K562 (cell line): Measurements from ENCODE around the gene GON4L. TPM values are rescaled to one million over a fixed set of nuclear protein-coding genes. Genes with fewer than 3 reads are reported as not detected.

Source experiments
- BCL6 ChIP-seq: fragments of 250-450 bp; sonication (Bioruptor Pico); IDR thresholded peaks from 2 replicates; pipeline ENCODE4 v1.4.0; 2020
- CCAR2 ChIP-seq: fragments of 200-400 bp; formaldehyde crosslinking; IDR thresholded peaks from 2 replicates; pipeline ENCODE4 v1.6.1; 2017; ENCODE audit warnings: mild to moderate bottlenecking, low read depth, low read length
- CHD1 ChIP-seq: fragments of 200-600 bp; sonication (generic); IDR thresholded peaks from one replicate; pipeline ENCODE4 v1.6.1; 2012; ENCODE audit warnings: mild to moderate bottlenecking, moderate library complexity, low read length, inconsistent platforms
- CREM ChIP-seq: IDR thresholded peaks from 2 replicates; pipeline ENCODE4 v1.6.1; 2014; ENCODE audit warnings: antibody characterized with exemption, low read depth
- HNRNPUL1 ChIP-seq: fragments of 200-400 bp; formaldehyde crosslinking; IDR thresholded peaks from 2 replicates; pipeline ENCODE4 v1.6.1; 2017; ENCODE audit warnings: low read length
- ILF3 ChIP-seq: fragments of 450-650 bp; IDR thresholded peaks from 2 replicates; pipeline ENCODE4 v1.6.1; 2018; ENCODE audit warnings: antibody characterized with exemption, mild to moderate bottlenecking, moderate library complexity, borderline replicate concordance
- POLR2A ChIP-seq: fragments of 450-650 bp; conservative IDR thresholded peaks from 2 replicates; pipeline ENCODE4 v1.6.1; 2016
- SRF ChIP-seq, 2 experiments: fragments of 250-450, 450-650 bp in 1 of 2; sonication (Bioruptor Pico) in 1 of 2; sonication (generic) in 1 of 2; formaldehyde crosslinking; IDR thresholded peaks; 2 replicates each; pipeline versions ENCODE4 v1.5.0 to v1.5.1; 2020 to 2022; ENCODE audit warnings: mild to moderate bottlenecking in 1 of 2, missing genetic modification reagents in 1 of 2
- ZBED1 ChIP-seq: IDR thresholded peaks from 2 replicates; pipeline ENCODE4 v1.6.1; 2014
- ZNF143 ChIP-seq: sonication (generic); formaldehyde crosslinking; IDR thresholded peaks from 2 replicates; pipeline ENCODE4 v1.9.0; 2022; ENCODE audit warnings: mild to moderate bottlenecking, missing genetic modification reagents
- ZNF24 ChIP-seq: fragments of 450-650 bp; IDR thresholded peaks from 2 replicates; pipeline ENCODE4 v1.6.1; 2016
- ZNF263 ChIP-seq: sonication (generic); formaldehyde crosslinking; IDR thresholded peaks from 2 replicates; pipeline ENCODE4 v1.8.0; 2022; ENCODE audit warnings: mild to moderate bottlenecking, missing genetic modification reagents, borderline replicate concordance
- ZNF384 ChIP-seq: IDR thresholded peaks from 2 replicates; pipeline ENCODE4 v1.6.1; 2012; ENCODE audit warnings: low read depth, low read length, improper control_type of control experiment
- ZNF77 ChIP-seq: fragments of 250-450 bp; sonication (Bioruptor Pico); IDR thresholded peaks from 2 replicates; pipeline ENCODE4 v1.5.0; 2020
- polyA plus RNA-seq, 8 experiments: library from polyadenylated mRNA; depleted of rRNA in 4 of 8; stranded (reverse) in 5 of 8; unstranded in 3 of 8; fragments of >200 nt; fragmentation: Nextera tagmentation in 2 of 8; fragmentation: Illumina TruSeq in 1 of 8; extraction: Ambion mirVana in 2 of 8; extraction: Trizol in 1 of 8; gene quantifications; 2 replicates each; pipeline versions ENCODE4 v1.2.1 to v1.2.3, GENCODE V29; 2011 to 2014; ENCODE audit warnings: inconsistent platforms in 1 of 8, missing spikeins in 1 of 8
- total RNA-seq, 7 experiments: library from RNA; depleted of rRNA in 6 of 7; stranded (reverse); fragments of >200 nt in 6 of 7; fragmentation: Illumina TruSeq in 2 of 7; extraction: Trizol in 2 of 7; gene quantifications; 2 replicates each; pipeline versions ENCODE4 v1.2.1 to v1.2.3, GENCODE V29; 2011 to 2021; ENCODE audit warnings: low replicate concordance in 1 of 7
- TF ChIP-seq, protein P1 (sequence below): fragments of 250-450 bp; sonication (Bioruptor Pico); IDR thresholded peaks from 2 replicates; pipeline ENCODE4 v1.5.0; 2020; ENCODE audit warnings: mild to moderate bottlenecking
- TF ChIP-seq, protein P2 (sequence below): fragments of 250-450 bp; sonication (Bioruptor Pico); IDR thresholded peaks from 2 replicates; pipeline ENCODE4 v1.5.0; 2021; ENCODE audit warnings: mild to moderate bottlenecking, moderate library complexity
- TF ChIP-seq, protein P3 (sequence below), 2 experiments: fragments of 450-650 bp in 1 of 2; sonication (generic) in 1 of 2; formaldehyde crosslinking in 1 of 2; IDR thresholded peaks in 1 of 2; conservative IDR thresholded peaks in 1 of 2; 2 replicates each; pipeline versions ENCODE4 v1.6.1 to v1.8.1; 2016 to 2023; ENCODE audit warnings: mild to moderate bottlenecking in 2 of 2, moderate library complexity in 2 of 2, inconsistent platforms in 1 of 2, missing genetic modification reagents in 1 of 2
- TF ChIP-seq, protein P4 (sequence below): fragments of 250-450 bp; sonication (Bioruptor Pico); IDR thresholded peaks from 2 replicates; pipeline ENCODE4 v1.4.0; 2020; ENCODE audit warnings: mild to moderate bottlenecking, moderate library complexity
- TF ChIP-seq, protein P5 (sequence below): IDR thresholded peaks from 2 replicates; pipeline ENCODE4 v1.6.1; 2016; ENCODE audit warnings: missing genetic modification characterization, missing compliant biosample characterization

GON4L gene
- total and polyA plus RNA-seq, 9 of the 15 experiments (the other 6 are each of a cell fraction or from before 2014, with no cell fraction given), result 20.2 to 47.4 (median 33.6) TPM

DNA sequence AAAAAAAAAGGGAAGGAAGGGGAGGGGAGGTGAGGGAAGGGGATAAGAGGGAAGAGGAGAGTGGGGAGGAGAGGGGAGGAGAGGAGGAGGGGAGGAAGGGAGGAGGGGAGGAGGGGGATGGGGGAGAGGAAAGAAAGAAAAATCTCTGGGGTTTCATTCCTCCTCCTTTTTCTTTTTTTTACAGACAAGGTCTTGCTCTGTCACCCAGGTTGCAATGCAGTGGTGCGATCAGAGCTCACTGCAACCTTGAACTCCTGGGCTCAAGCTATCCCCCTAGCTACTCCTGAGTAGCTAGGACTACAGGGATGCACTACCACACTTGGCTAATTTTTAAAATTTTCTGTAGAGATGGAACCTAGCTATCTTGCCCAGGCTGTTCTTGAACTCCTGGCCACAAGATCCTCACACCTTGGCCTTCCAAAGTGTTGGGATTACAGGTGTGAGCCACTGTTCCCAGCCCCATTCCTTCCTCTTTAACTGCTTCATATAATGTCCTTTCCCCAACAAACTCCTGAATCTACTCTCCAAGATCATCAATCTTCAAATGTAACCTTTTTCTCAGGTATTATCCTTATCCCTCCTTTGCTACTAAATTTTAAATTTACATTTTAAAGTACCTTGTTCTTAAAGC is 23.2 kb downstream of the GON4L start (continued):
- TF ChIP-seq, protein P1, sequence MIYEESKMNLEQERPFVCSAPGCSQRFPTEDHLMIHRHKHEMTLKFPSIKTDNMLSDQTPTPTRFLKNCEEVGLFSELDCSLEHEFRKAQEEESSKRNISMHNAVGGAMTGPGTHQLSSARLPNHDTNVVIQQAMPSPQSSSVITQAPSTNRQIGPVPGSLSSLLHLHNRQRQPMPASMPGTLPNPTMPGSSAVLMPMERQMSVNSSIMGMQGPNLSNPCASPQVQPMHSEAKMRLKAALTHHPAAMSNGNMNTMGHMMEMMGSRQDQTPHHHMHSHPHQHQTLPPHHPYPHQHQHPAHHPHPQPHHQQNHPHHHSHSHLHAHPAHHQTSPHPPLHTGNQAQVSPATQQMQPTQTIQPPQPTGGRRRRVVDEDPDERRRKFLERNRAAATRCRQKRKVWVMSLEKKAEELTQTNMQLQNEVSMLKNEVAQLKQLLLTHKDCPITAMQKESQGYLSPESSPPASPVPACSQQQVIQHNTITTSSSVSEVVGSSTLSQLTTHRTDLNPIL, result no peak
- TF ChIP-seq CCAR2 (no peak), ZNF384 (peak; percentile 64), CHD1 (peak; percentile 74), ILF3 (no peak), ZNF143 (CRISPR knock-in tag) (no peak), HNRNPUL1 (no peak), ZNF24 (no peak), BCL6 (CRISPR knock-in tag) (no peak), ZNF77 (CRISPR knock-in tag) (no peak), ZNF263 (peak; percentile 88), CREM (no peak), SRF (CRISPR knock-in tag; IDR thresholded peaks at IDR 0.05) (no peak), POLR2A (no peak), ZBED1 (no peak)
- TF ChIP-seq, protein P2, sequence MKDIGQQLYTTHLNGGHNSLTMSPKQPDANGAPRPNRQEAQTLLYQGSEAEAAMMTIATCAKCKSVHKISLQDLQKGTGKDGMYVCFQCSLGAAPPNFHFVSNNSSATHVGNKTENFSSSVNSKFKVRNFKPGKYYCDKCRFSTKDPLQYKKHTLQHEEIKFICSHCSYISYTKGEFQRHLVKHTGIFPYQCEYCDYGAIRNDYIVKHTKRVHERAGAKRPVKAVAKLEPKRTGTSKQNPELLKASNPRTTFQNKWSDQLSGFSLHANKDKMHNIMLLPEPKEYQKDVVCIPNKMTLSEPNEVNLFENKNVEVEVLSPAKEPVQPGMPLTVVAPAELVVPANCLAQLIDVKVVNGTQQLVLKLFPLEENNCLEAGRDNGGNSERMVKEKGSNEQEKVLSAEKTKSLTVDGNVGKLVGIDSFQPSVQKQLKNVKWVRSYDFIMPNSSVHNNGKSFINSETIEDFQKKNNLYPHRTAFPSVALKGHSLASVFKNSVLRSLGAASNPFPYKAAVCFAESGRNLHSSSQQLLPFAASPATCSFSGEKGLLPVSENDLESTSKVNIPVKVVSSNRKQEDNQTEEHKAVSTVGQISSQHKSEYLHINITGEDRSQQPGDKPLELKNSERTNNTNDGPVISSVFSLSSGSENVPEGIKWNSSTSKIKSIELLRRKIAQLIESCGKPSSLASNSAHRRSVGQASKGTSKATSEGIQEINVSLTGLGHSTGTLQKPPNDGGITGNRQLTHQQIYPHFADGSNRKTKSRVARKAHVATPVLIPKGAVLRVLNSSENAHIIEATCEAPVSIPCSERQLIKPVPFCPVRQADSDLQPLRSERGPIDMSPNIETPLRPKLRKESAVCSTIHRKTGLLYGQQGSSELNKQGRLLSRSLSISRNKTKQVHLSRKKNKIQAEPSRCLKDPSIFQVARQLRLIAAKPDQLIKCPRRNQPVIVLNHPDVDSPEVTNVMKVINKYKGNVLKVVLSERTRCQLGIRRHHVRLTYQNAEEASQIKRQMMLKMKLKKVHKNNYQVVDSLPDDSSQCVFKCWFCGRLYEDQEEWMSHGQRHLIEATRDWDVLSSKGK (CRISPR knock-in tag), result no peak
- TF ChIP-seq, protein P3, sequence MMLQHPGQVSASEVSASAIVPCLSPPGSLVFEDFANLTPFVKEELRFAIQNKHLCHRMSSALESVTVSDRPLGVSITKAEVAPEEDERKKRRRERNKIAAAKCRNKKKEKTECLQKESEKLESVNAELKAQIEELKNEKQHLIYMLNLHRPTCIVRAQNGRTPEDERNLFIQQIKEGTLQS (IDR thresholded peaks at IDR 0.05), result no peak
- TF ChIP-seq, protein P3 (CRISPR knock-in tag; conservative IDR thresholded peaks at IDR 0.05), result 0 out of 2 replicates have a peak, but pooled peaks have one; percentile 2
- TF ChIP-seq, protein P4, sequence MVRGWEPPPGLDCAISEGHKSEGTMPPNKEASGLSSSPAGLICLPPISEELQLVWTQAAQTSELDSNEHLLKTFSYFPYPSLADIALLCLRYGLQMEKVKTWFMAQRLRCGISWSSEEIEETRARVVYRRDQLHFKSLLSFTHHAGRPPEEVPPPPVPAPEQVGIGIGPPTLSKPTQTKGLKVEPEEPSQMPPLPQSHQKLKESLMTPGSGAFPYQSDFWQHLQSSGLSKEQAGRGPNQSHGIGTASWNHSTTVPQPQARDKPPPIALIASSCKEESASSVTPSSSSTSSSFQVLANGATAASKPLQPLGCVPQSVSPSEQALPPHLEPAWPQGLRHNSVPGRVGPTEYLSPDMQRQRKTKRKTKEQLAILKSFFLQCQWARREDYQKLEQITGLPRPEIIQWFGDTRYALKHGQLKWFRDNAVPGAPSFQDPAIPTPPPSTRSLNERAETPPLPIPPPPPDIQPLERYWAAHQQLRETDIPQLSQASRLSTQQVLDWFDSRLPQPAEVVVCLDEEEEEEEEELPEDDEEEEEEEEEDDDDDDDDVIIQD (CRISPR knock-in tag), result no peak
- TF ChIP-seq, protein P5, sequence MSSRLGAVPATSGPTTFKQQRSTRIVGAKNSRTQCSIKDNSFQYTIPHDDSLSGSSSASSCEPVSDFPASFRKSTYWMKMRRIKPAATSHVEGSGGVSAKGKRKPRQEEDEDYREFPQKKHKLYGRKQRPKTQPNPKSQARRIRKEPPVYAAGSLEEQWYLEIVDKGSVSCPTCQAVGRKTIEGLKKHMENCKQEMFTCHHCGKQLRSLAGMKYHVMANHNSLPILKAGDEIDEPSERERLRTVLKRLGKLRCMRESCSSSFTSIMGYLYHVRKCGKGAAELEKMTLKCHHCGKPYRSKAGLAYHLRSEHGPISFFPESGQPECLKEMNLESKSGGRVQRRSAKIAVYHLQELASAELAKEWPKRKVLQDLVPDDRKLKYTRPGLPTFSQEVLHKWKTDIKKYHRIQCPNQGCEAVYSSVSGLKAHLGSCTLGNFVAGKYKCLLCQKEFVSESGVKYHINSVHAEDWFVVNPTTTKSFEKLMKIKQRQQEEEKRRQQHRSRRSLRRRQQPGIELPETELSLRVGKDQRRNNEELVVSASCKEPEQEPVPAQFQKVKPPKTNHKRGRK (tag), result peak; percentile 66
